Activated CD4-positive, alpha-beta T cell treated with anti-CD3 and anti-CD28 coated beads, Interleukin-2, amount 50 U/mL, for 24 hours (primary cell): Measurements from ENCODE around the gene PDGFRB.
"Not testable (repeated sequence)": the region's sequence is repeated elsewhere in the genome, so short reads cannot be mapped to it uniquely, and the experiment has no call there.

Source experiments
- DNase-seq, 2 donors: peaks; one replicate each; pipeline ENCODE4 v3.0.0-alpha.2; 2020; ENCODE audit warnings: low read depth in 1 of 2, low spot score in 1 of 2

Gene PDGFRB

DNA sequence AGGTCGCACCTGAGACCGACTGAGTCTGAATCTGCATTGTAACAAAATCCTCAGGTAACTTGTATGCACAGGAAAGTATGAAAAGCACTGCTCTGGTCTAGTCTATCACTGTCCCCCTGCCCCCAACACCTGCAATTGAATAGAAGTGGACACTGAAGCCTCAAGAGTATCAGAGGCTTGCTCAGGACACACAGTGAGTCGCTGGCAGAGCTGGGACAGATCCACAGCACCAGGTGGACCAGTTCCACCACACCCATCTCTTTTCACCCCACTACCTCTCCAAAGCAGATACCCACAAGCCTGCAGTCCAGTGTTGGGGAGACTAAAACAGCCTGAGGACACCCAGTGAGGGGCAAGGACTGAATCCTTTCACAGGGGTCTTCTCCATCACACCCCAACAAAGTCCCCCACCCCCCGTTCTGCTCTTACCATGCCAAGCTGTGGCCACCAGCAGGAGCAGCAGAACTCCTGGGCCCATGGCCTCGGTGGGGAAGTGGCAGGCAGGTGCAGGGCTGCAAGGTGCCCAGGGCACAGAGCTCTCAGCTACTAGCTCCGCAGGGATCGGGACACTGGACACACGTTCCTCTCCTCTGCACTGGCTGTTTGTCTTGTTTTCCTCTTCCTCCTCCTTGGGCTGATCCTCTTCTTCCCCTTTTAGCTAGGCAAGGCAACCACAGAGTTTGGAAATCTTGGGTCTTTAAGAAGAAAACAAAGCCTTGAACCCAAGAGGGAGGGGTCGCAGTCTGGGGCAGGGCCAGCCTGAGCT, 69.5 kb downstream of the PDGFRB start, which contains the start of gene CSF1R:
CSF1R (minus strand) TSS at position 605 of the 766 bp plus-strand sequence; CDS start at position 478, 127 bp downstream.
- DNase-seq: no peak

DNA sequence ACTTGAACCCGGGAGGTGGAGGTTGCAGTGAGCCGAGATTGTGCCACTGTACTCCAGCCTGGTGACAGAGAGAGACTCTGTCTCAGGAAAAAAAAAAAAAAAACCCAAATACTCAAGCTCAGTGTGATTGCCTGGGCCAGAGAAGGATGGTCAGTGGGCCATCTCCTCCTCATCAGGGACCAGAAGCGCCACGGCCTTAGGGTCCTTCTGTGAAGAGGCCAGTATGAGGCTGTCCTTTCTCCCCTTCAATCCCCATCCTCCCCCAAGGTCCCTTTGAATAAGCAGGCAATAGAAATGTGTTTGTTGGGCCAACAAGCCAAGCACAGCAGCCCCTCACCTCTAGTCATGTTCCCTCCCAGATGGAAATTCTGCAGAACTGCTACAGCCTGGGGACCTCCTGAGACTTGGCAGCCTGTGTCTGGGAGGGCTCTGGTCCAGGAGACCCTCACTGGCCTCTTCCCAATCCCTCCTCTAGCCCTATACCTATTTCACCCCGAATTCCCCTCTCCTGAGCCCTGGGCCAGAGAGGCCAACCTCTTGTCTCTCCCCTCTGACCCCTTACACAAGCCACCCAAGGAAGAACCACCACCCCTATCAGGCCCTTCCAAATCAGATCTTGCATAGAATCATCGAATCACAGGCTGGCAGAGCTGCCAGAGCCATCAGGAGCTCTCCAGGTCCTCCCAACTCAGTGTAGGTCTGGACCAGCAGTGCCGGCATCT, 70.3 kb downstream of the PDGFRB start:
- no peak for DNase-seq

DNA sequence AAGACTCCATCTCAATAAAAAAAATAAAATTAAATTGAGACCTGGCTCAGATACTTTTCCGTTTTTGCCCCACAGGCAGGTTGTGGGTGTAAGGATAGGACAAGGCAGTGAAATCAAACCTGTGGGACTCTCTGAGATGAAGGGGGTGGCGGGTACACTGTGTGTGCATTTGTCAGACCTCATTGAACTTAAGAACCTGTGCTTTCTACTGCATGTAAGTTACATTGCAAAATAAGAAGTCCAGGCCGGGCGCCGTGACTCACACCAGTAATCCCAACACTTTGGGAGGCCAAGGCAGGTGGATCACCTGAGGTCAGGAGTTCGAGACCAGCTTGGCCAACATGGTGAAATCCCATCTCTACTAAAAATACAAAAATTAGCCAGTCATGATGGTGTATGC, 70.9 kb downstream of the PDGFRB start:
- not testable (repeated sequence) for DNase-seq

DNA sequence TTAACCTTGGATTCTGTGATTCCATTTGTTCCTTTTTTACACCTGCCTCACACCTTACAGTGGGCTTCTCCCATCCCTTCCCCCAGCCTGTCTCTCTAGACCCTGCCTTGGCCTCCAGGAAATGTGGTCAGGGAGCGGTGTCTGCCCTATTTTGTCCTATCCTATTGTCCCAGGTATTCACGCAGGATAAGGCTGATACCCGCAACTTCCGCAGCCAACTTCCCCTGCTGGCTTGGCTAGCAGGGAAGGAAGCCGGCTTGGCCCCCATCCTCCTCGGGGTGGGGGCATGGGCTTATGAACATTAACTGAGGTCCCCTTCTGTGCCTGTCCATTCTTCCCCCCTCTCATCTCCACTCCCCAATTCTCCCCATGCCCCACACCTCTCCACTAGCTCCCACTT, 72.8 kb downstream of the PDGFRB start:
- no peak for DNase-seq

DNA sequence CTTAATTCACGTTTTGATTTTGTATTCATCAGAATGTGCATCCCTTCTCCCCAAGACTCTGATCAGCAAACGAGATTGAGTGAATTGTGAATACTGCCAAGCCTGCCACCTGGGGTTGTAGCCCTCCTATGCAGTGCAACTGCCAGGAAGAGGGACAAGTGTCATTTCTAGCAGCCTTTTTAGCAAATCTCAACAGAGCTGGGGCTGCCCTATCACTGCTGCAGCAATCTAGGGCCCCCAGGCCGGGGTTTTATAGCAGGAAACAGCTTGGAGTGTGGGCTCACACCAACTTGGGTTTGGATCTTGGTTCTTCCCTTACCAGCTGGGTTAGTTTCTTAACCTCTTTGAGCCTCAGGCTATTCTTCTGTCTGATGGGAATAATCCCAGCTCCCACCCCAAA, 73.3 kb downstream of the PDGFRB start:
- DNase-seq: no peak

DNA sequence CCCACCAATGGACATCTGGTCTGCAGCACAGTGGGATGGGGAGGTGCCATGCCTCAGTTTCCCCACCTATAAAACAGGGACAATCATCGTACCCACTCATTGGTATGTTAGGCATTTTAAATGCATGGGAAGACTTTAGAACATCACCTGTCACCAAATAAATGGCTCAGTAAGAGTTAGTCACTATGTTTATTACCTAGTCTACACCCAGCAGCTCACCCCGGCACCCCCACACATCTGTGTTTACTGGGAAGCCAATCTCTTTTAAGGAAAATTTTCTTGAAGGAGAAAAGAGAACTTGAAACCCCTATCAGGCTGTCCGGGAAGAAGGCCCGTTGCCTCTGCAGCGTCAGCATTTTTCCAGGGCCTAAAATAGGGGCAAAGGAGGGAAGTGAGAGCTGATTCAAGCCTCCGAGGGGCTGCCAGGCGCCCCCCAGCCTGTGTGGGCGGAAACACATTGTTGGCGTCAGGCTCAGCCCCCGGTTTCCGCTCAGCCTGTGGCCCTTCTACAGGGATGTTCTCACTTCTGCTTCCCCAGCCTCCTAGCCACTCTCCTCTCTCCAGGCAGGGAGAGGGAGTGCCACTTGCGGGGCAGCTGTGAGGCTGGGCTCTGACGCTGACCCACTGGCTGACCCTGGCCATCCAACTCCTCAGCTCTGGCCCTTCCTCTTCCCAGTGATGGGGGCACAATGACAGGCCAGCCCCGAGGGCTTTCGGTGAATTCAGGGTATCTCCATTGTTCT, 73.9 kb downstream of the PDGFRB start:
- DNase-seq: no peak

DNA sequence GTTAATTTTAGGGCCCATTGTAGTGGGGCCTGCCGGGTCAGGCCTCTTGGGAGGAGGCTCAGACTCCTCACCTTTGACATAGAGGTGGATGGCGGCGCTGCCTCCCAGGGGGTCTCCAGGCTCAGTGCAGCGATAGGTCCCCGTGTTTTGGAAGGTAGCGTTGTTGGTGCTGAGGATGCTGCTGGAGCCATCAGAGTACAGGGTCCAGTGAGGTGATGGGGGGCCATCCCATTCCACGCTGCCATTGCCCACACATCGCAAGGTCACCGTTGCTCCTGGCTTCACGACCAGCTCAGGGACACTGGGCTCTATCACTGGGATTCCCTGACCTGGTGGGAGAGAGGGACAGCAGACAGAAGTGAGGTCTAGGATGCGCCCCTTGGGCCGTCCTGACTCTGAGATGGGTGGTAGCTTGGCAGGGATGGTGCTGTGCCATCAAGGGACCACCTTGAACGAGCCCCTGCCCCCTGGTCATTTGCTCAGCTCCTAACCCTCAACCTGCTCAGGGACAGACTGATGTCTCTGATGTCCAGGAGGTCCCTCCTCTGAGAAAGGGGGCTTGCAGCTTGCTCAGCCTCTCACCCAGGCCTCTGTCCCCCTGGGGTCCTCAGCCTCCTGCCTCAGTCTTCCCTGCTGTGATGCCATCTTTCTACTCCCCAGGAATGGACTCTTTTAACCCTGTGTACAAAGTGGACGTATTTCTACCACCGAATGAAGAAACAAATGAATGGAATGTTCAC, 74.8 kb downstream of the PDGFRB start:
- no peak for DNase-seq

DNA sequence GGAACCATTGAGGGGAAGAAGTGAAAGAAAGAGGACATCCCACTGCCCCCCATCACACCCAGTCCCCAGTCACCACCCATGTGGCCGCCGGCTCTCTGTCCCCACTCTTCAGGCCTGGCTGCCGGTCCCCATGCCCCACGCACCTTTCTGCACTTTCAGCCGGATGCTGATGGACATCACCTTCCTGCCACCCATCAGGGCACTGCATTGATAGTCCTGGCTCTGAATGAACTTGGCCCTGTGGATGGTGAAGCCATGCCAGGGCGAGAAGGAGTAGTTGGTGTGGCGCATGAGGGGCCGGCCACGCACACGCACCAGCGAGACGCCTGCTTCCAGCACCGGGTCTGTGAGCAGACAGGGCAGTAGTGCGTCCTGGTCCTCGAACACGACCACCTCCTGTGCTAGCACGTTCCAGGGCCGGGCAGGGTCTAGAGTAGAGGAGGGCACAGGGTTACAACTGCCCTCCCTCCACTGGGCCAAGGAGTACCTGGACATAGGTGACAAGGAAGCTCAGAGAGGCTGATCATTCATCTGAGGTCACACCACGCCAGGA, 75.7 kb downstream of the PDGFRB start:
- no peak for DNase-seq

DNA sequence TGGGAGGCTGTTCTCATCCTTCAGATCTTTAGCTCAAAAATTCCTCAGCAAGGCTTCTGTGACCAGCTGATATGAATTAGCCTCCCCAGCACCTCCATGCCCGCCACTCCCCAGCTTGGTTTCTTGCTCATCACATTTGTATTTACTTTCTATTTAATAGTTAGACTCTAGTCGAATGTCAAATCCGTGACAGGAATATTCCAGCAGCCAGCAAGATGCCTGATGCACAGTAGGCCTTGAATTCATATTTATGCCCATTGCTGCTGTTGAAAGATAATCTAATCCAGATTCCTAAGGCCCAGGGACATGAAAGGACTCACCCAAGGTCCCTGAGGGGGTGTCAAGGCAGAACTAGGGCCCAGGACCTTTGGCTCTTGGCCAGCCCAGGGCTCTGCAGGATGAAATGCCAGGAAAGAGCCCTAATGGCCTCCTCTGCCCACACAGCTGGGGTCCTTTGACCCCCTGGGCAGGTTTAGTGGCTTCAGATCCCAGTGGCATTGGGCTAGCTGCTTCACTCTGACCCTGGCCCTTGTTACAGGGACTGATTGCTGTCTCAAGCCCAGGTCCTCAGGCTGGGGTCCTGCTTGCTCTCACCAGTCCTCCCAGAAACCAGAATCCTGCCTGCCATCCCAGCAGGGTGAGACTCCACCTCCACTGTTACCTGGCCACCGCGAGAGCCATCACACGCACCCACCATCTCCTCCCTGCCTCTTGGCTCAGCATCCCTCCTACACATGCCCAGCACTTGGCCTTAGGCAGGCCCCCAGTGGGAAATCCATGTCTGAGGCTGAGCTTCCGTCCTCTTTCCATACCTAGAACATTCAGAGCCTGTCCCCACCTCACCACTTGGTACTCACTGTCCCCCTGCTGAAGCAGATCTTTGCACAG, 76.6 kb downstream of the PDGFRB start:
- DNase-seq: no peak

DNA sequence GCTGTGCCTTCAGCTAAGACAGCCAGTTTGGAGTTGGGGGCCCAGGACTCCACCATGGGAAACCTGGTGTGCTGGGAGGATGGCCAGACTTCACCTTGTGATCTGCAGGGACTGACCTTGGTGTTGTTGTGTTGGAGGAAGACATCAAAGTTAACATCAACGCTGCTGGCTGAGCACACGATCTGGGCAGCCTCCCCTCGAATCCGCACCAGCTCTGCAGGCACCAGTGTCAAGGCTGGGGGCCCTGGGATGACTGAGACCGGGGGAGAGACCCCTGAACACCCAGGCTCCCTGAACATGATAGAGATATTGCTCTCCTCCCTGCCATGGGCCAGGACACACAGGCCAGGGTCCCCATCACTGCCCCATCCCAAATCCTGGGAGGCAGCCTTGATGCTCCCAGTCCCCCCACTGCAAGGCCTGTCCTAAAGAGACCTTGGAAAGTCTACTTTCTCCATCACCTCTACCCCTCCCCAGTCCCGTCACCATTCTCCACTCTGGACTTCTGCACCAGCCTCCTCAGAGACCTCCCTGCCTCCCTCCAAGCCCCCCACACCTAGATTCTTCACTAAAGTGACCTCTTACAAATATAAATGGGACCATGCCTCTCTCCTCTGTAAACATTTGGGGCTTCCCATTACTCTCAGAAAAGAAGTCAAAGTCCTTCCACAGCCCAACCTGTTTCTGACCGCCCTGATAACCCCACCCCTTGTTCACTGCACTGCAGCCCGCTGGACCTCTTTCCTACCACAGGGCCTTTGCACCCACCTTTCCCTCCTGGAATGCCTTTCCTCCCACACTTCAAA, 77.4 kb downstream of the PDGFRB start:
- no peak for DNase-seq

DNA sequence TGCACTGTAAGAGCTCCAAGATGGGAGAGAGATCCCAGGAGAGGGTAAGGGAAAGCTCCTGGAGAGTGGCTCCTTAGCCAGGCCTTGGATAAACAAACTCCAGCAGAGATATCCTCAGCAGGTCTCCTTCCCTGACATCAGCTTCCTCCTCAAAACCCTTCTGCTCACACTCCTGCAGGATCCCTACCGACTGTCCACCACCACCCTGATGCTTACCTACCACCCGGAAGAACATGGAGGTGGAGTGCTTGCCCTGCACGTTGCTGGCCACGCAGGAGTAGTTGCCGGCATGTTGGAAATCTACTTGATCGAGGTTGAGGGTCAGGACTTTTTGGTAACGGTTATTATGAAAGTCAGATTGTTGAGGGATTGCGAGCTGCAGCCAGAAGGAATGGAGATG, 78.6 kb downstream of the PDGFRB start:
- no peak for DNase-seq

DNA sequence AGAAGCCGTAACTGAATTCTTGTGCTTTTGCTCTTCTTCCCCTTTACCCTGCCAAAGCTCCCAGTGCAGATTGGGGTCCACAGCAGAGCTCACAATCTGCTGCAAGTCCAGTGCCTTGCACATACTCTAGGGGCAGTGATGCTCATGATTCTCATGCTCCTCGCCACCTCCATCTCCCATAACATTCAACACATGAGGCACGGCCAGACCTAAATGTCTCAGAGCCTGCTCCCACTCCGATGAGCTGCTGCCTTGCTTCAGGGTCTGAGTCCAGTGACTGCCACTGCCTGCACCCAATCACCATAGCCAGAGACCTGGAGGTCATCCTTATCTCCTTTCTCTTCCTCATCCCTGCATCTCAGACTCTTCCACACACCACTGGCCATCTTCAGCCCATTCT, 79.8 kb downstream of the PDGFRB start:
- no peak for DNase-seq

DNA sequence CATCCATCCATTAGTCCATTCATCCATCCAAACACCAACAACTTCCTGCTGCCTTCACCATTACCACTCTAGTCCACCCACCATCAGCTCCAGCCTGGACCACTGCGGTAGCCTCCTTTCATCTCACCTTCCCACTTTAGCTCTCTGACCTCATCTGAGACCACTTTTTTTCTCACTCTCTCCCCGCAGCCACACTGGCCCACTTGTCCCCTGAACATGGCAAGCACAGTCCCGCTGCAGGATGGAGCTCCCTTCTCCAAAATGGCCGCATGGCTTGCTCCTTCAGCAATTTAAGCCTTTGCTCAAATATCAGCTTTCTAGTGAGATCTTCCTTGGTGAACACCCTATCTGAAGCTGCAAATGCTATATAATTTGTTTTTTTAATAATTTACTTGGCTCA, 80.4 kb downstream of the PDGFRB start:
- no peak for DNase-seq

DNA sequence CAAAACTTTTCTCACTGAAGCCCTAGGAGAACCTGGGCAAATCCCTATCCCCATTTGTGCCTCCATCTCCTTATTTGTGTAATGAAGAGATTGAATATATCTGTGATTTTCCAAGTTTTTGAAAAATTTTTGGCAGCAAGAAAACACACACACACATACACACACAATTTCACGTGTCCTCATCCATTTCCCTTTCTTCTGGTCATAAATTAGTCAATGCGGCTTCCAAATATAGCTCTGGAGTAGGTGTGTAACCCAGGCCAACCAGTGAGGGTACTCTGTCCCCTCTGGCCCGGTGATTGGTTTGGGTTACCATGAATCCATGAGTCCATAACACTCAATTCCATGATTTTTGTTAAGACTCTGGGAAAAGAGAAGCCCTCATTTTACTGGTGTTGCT, 82.0 kb downstream of the PDGFRB start:
- no peak for DNase-seq

DNA sequence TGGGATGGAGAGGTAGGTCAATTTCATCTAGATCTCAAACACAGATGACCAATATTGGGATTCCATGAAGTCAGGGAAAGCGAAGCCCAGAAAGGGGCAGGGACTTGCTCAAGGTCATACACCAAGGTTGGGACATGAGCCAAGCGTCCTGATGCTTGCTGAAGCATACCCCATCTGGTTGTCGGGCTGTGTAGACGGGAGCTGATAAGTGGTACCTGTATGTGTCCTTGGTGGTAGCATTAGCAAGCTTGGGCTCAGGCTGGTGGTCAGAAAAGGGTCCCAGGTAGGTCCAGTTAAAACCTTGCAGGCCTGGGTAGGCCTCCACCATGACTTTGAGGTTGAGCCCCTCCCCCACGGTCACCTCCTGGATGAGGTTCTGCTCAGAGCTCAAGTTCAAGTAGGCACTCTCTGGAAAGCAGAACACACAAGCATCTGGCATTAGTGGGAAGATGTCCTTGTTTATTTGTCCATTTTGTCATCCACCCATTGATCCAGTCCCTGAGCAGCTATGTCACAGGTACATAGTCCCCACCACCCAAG, 82.5 kb downstream of the PDGFRB start:
- no peak for DNase-seq

DNA sequence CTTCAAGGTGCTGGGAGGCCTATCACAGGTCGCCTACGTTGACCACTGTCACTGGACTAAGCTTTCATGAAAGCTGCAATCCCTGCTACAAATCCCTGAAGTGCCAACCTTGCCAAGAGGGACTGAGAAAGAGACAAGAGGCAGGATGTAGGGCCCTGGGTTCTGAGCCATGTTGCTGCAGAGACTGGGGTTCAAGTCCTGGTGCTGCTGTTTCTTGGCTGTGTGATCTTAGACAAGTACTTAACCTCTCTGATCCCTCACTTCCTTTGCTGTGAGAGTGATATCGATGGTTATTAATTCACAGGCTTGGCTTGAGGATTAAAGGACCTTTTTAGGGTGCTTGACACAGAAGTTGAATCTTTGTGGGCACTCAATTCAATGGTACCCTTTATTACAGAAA, 84.8 kb downstream of the PDGFRB start:
- no peak for DNase-seq

DNA sequence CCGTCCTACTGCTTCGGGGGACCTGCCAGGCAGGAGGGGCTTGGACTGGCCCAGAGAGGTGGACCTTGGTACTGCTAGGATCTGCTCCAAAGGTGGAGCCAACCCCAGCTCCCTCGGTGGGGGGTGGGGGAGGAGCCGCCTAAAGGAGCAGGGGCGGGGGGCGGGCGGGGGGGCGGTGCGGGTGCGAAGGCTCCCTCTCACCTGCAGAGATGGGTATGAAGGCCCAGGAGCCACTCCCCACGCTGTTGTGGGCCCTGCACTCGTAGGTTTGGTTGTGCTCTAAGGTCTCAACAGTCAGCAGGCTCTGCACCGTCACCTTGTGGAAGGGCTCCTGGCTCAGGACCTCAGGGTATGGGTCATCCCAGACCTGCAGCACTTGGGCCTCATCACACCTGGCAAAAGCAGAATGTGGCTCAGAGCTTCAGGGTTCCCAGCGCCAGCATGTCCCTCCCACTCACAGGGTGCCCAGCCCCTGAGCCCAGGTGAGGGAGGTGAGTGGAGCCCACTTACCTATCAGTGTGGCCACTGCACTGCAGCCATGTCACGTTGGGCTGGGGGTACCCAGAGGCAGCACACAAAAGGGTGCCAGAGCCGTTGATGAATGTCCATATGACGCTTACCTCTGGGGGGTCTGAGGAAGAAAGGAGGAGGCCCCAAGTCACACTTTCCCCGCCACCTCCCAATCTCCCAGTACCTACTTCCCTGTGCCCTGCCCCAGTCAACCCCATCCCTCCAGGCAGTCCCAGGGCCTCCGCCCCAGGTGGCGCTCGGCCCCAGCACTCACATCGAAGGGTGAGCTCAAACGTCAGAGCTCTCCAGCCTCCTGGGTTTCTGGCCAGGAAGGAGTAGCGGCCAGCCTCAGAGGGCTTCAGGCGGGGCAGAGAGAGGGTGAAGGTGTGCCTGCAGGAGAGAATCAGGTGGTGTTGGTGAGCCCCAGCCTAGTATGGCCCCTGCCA, 85.7 kb downstream of the PDGFRB start:
- no peak for DNase-seq
